HG03280 (cell line): ENCODE measurements around the gene IPO13.

ENCODE experiments used
- ATAC-seq: cut with Tn5 transposase; IDR thresholded peaks from one replicate; pipeline ENCODE4 v1.9.1; 2021; ENCODE audit warnings: mild to moderate bottlenecking, moderate library complexity; ENCODE audit not compliant: unreplicated experiment

Gene IPO13, protein sequence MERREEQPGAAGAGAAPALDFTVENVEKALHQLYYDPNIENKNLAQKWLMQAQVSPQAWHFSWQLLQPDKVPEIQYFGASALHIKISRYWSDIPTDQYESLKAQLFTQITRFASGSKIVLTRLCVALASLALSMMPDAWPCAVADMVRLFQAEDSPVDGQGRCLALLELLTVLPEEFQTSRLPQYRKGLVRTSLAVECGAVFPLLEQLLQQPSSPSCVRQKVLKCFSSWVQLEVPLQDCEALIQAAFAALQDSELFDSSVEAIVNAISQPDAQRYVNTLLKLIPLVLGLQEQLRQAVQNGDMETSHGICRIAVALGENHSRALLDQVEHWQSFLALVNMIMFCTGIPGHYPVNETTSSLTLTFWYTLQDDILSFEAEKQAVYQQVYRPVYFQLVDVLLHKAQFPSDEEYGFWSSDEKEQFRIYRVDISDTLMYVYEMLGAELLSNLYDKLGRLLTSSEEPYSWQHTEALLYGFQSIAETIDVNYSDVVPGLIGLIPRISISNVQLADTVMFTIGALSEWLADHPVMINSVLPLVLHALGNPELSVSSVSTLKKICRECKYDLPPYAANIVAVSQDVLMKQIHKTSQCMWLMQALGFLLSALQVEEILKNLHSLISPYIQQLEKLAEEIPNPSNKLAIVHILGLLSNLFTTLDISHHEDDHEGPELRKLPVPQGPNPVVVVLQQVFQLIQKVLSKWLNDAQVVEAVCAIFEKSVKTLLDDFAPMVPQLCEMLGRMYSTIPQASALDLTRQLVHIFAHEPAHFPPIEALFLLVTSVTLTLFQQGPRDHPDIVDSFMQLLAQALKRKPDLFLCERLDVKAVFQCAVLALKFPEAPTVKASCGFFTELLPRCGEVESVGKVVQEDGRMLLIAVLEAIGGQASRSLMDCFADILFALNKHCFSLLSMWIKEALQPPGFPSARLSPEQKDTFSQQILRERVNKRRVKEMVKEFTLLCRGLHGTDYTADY

GRCh38 chr1:43946236-43947060 lies at the start of gene IPO13:
Gene IPO13 (plus strand): TSS chr1:43946950. CDS start chr1:43947601, 651 bp downstream.
- ATAC-seq: peak; percentile 93

- ATAC-seq: no peak
Measured at GRCh38 chr1:43898981-43899380, 47.8 kb upstream of the IPO13 start.

DNA sequence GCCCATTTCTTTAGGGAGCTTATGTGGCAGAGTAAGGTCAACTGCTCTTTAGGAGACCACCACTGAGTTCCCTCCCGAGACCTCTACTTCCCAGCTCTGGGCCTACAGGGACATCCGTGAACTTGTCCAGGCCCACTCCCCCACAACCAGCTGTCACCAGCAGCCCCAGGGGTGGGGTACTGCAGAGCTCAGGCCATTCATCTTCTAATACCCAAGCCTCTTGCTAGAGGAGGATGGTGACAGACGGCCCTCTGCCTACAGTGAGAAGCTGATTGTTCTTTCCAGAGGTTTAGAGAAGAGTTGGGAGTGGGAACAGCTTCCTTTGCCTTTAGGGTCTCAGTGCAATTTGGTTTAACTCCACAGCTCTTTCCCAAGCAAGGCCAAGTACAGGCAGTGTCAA lies 46.4 kb upstream of the IPO13 start:
- no peak for ATAC-seq

- ATAC-seq: no peak
Measured at GRCh38 chr1:43901196-43901961, 45.4 kb upstream of the IPO13 start.

DNA sequence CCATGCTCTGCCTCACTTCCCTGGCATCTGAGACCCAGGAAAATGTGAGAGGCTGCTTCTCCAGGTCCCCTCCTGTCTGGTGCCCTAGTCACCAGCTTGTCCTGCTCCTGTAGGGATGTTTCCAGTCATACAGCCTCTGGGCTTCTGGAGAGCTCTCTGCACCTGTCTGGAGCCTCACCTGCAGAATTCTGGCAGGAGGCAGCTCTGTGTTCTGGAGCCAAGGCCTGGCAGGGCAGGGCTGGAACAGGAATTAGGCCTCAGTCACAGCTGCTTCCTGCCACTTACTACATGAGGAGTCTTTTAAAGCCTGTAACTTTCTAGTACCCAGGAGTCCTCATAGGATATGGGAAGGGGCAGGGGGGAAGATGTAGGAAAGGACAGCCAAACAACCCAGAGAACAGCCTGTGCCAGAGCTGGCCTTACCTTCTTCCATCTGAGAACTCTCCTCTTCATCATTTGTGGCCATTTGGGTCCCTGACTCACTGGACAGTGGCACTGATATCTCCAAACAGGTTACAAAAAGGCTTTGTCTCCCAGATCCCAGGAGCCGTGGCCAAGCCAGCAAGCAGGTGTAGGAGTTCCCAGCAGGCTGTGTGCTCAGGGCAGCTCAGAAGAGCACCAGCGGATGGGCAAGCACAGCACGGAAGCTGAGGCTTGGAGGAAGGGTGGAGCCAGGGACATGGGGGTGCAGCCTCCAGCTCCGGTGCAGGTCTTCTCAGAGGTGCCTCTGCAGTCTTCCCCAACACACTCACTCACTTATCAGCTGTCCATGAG lies 44.5 kb upstream of the IPO13 start:
- no peak for ATAC-seq

DNA sequence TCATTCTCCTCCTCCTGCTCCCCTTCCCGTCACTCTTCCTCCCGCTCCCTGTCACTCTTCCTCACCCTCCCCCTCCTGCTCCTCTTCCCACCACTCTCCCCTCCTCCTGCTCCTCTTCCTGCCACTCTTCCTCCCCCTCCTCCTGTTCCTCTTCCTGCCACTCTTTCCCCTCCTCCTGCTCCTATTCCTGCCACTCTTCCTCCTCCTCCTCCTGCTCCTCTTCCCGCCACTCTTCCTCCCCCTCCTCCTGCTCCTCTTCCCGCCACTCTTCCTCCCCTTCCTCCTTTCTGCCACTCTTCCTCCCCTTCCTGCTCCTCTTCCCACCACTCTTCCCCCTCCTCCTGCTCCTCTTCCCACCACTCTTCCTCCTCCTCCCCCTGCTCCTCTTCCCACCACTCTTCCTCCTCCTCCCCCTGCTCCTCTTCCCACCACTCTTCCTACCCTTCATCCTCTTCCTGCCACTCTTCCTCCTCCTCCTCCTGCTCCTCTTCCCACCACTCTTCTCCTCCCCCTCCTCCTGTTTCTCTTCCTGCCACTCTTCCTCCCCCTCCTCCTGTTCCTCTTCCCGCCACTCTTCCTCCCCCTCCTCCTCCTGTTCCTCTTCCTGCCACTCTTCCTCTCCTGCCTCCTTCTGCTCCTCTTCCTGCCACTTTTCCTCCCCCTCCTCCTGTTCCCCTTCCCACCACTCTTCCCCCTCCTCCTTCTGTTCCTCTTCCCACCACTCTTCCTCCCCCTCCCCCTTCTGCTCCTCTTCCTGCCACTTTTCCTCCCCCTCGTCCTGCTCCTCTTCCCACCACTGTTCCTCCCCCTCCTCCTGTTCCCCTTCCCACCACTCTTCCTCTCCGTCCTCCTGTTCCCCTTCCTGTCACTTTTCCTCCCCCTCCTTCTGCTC lies 41.8 kb upstream of the IPO13 start:
- ATAC-seq: no peak

DNA sequence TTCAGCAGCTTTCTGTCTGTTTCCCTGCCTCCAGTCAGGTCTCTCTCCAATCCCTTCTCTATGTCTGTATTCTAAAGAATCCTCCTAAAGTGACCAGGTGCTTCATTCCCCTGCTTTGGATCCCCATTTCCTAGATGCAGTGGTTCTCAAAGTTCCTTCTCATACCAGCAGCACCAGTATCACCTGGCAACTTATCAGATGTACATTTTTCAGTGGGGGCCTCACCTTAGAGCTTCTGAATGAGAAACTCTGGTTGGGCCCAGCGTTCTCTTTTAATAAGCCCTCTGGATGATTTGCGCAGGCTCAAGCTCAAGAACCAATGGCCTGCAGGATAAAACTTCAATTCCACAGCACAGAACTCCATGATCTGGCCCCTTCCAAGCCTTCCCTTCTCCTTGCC lies 38.5 kb upstream of the IPO13 start:
- ATAC-seq: no peak

DNA sequence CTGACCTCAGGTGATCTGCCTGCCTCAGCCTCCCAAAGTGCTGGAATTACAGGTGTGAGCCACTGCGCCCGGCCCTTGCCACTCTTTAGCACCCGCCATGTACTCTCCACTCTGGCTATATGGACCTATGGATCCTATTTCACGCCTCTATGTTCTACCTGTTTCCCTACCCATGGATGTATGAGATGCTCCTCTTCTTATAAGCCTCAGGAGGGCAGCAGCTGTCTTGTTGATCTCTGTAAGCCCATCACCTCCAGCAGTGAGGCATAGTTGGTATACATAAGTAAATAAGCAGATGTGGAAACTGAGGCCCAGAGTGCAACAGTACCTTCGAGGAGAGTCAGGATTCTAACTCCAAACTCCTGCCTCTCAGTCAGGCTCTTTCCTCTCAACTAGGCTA lies 37.9 kb upstream of the IPO13 start:
- no peak for ATAC-seq

- no peak for ATAC-seq
Measured at GRCh38 chr1:43910343-43910742, 36.4 kb upstream of the IPO13 start.

DNA sequence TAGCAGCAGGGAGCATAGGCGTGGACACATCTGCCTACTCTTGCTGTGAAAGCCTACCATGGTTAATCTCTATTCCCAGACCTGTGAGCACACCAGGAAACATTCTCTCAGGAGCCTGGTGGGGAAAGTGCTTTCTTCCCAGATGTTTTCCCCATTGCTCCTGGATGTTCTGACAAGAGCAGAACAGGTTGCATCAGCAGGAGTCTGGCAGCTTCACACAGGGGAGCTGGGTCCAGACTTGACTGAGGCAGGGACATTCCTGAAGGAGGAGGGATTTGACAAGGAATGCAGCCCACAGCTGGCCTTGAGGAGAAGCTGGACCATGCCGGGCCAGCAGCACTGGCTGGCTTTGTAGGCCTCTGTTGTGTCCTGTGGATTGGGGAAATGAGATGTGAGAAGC lies 34.1 kb upstream of the IPO13 start:
- no peak for ATAC-seq

DNA sequence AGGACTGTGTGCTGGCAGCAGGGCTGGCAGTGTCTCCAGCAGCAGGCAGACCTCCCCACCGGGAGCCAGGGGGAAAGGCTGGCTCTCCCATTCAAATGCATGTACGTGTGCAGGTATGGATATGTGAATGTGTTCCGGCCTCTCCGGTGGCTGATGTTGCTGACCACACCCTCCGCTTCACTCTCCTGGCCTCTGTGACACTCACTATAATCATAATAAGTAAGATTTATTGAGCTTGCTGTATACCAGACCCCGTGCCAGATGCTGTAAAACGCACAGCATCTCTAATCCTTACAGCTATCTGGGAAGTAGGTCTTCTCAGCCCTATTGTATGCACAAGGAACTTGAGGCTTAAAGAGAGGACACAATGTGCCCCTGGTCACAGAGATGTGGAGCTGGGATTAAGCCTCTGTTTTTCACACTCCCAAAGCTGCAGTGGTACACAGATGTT lies 33.7 kb upstream of the IPO13 start:
- no peak for ATAC-seq

DNA sequence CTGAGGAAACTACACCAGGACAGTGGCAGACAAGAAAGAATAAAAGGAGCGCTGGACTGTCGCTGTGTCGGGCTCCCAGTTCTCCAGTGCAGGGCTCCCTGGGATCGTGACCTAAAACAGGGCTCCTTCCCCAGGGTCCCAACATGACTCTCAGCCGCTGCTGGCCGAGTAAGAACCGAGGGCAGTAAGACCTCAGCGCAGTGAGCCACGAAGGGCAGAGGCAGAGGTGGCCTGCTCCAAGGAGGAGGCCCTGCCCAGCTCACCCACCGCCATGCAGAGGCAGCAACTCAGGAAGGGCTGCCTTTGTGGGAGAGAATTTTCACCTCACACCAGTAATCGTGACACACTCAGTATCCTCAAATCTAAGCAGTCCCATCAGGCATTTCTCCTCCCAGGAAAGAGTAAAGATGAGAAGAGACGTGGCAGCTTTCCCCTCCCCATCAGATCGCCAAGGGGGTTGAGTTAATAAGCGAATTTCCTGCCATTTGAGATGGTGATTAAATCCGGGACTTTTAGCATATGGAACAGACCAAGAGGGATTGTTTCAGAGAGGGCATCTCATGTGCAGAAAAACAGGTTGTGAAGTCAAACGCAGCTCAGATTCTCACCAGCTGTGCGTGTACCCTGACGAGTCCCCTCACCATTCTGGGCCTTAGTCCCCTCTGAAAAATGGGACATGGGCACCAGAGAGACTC lies 32.9 kb upstream of the IPO13 start:
- ATAC-seq: no peak

DNA sequence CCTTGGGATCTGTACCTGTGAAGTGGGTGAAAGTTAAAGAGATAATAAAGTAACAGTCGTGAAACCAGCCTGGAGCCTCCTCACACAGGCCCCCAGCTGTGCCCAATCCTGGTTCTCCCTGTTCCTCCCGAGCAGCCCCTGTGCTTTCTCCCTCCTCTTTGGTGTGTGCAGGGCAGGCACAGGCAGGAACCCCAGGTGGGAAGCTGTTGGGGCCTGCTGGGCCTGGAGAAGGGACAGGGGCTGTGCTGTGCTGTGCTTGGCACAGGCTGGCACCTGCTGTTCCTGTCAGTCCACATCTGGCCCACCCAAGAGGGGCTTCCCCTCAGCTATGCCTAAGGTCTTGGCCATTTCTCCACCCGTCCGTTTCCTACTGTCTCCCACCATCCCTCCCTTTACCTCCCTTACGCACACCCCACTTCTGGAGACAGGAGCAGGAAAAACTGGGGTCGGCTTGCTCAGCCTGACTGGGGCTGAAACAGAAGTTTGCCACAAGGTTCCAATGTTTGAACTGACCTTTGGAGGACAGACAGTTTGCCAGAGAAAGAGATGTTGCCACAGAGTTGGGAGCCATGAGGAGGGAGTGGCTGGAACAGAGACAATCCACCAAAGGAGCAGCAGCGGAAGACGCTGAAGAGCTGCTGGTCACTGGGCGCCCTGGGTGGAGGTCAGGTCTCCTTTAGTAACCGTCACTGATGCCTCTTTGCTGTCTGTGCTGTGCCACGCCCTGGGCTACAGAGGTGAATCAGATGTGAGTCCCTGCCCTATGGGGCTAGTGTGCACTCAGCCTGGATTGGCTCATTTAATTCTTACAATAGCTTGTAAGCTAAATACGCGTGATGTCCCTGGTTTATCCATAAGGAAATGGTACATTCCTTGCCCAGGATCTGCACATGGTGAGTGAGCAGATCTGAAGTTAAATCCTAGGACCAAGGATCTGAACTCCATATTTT lies 31.9 kb upstream of the IPO13 start:
- ATAC-seq: no peak

- no peak for ATAC-seq
Measured at GRCh38 chr1:43919906-43920305, 26.8 kb upstream of the IPO13 start.

GRCh38 chr1:43921022-43921421 lies 25.7 kb upstream of the IPO13 start:
- no peak for ATAC-seq

- ATAC-seq: no peak
Measured at GRCh38 chr1:43924516-43924915, 22.2 kb upstream of the IPO13 start.

GRCh38 chr1:43925846-43926245 lies 20.9 kb upstream of the IPO13 start:
- ATAC-seq: no peak
